Parathyroid adenoma (tissue), 2 donors: ENCODE results near the gene COL23A1.

Experiments used
- H2AFZ ChIP-seq: fragments of 300-600 bp; sonication (generic); one replicate; pipeline ENCODE4 v1.7.0; 2017; ENCODE audit warnings: antibody characterized with exemption, mild to moderate bottlenecking
- H3K27ac ChIP-seq: fragments of 300-600 bp; sonication (generic); one replicate; pipeline ENCODE4 v1.7.0; 2017
- H3K27me3 ChIP-seq: fragments of 300-600 bp; sonication (generic); one replicate; pipeline ENCODE4 v1.7.0; 2017; ENCODE audit warnings: low read length; ENCODE audit not compliant: control insufficient read depth, insufficient read depth
- H3K36me3 ChIP-seq: fragments of 300-600 bp; sonication (generic); one replicate; pipeline ENCODE4 v1.7.0; 2017; ENCODE audit warnings: low read length; ENCODE audit not compliant: control insufficient read depth, insufficient read depth
- H3K4me1 ChIP-seq: fragments of 300-600 bp; sonication (generic); one replicate; pipeline ENCODE4 v1.7.0; 2017; ENCODE audit warnings: control low read depth
- H3K4me2 ChIP-seq: fragments of 300-600 bp; sonication (generic); one replicate; pipeline ENCODE4 v1.7.0; 2017; ENCODE audit warnings: low read length
- H3K4me3 ChIP-seq: fragments of 300-600 bp; sonication (generic); one replicate; pipeline ENCODE4 v1.7.0; 2017; ENCODE audit warnings: low read depth, low read length
- H3K79me2 ChIP-seq: fragments of 300-600 bp; sonication (generic); one replicate; pipeline ENCODE4 v1.7.0; 2017; ENCODE audit warnings: control low read depth
- H3K9ac ChIP-seq: fragments of 300-600 bp; sonication (generic); one replicate; pipeline ENCODE4 v1.7.0; 2017; ENCODE audit warnings: mild to moderate bottlenecking
- H3K9me3 ChIP-seq: fragments of 300-600 bp; sonication (generic); one replicate; pipeline ENCODE4 v1.7.0; 2017; ENCODE audit warnings: low read length; ENCODE audit not compliant: control insufficient read depth
- TF ChIP-seq, protein P1 (sequence below): fragments of 300-600 bp; sonication (generic); IDR thresholded peaks from one replicate; pipeline ENCODE4 v1.7.0; 2017; ENCODE audit warnings: antibody characterized with exemption, mild to moderate bottlenecking
- donor health status: primary hyperparathyroidism.

Gene COL23A1

DNA sequence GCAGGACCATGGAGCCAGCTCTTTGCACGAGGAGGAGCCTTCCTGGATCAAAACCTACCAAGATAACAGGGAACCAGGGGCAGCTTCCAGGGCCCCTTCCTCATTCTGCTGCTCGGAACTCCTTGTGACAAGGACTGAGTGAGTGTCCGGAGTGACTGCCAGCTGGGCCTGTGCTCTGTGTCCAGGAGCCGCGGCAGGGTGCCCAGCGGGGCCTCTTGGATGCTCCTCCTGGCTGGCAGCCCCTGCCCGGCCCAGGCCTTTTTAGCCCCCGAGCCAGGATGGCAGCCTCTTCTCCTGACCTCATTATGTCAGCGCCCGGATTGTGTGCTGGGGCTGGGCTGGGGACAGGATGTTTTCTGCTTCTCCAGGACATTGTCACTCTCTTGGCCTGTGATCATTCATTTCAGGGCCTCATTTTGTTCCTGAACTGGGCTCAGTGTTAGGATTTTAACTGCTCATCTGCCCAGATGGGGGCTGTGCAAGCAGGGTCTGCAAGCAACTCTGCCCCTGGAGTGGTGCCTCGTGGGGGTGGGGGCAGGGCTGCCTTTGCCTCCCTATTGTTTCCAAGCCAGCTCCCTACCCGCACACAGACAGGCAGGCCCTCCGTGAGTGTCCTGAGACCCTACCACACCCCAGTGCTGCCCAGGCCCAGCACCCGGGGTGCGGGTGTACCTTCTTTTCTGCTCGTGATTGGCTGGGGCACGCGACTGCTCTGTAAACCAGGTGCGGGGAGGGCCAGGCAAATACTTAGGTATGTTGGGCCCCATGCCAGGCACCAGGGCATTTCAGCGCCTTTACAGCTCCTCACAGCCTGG is 161.6 kb downstream of the COL23A1 start:
- Histone ChIP-seq H3K36me3 (no peaks in the 10 kb centered on the region), H3K27me3 (no peaks in the 10 kb centered on the region), H3K27ac (peak overlapping the region; percentile 57), H3K4me3 (no peak overlapping the region), H3K9ac (no peak overlapping the region), H3K9me3 (no peaks in the 10 kb centered on the region), H3K4me2 (no peak overlapping the region), H3K4me1 (peaks cover 19% of the 10 kb centered on the region), H2AFZ (peak overlapping the region; percentile 80), H3K79me2 (no peaks in the 10 kb centered on the region)
- TF ChIP-seq, protein P1, sequence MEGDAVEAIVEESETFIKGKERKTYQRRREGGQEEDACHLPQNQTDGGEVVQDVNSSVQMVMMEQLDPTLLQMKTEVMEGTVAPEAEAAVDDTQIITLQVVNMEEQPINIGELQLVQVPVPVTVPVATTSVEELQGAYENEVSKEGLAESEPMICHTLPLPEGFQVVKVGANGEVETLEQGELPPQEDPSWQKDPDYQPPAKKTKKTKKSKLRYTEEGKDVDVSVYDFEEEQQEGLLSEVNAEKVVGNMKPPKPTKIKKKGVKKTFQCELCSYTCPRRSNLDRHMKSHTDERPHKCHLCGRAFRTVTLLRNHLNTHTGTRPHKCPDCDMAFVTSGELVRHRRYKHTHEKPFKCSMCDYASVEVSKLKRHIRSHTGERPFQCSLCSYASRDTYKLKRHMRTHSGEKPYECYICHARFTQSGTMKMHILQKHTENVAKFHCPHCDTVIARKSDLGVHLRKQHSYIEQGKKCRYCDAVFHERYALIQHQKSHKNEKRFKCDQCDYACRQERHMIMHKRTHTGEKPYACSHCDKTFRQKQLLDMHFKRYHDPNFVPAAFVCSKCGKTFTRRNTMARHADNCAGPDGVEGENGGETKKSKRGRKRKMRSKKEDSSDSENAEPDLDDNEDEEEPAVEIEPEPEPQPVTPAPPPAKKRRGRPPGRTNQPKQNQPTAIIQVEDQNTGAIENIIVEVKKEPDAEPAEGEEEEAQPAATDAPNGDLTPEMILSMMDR, result no peak

DNA sequence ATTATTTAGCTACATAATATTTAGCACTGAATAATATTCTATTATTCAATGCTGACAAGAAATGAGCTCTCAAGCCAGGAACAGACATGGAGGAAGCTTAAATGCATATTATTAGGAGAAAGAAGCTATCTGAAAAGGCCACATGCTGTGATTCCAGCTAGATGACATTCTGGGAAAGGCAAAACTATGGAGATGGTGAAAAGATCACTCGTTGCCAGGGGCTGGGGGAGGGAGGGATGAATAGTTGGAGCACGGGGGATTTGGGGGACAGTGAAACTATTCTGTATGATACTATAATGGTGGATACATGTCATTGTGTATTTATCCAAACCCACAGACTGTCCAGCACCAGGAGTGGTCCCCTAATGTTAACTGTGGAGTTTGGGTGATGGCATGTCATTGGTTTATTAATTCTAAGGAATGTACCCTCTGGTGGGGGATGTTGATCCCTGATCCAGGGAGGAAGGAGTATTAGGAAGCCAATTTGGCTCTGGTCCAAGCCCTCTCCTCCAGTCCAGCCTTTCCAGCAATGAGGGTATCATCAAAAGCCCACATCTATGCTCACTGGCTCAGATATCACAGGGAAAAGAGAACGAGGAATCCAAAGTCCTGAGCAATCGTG is 162.5 kb downstream of the COL23A1 start:
- no peak overlapping the region for H3K4me2 ChIP-seq
- H3K79me2 ChIP-seq, result no peaks in the 10 kb centered on the region
- peaks cover 19% of the 10 kb centered on the region for H3K4me1 ChIP-seq
- TF ChIP-seq, protein P1, result no peak
- no peak overlapping the region for H3K4me3 ChIP-seq
- H3K9me3 ChIP-seq, result no peaks in the 10 kb centered on the region
- peak overlapping the region; percentile 57 for H3K27ac ChIP-seq
- H3K36me3 ChIP-seq, result no peaks in the 10 kb centered on the region
- no peaks in the 10 kb centered on the region for H3K27me3 ChIP-seq
- no peak overlapping the region for H3K9ac ChIP-seq
- H2AFZ ChIP-seq, result peak overlapping the region; percentile 80

DNA sequence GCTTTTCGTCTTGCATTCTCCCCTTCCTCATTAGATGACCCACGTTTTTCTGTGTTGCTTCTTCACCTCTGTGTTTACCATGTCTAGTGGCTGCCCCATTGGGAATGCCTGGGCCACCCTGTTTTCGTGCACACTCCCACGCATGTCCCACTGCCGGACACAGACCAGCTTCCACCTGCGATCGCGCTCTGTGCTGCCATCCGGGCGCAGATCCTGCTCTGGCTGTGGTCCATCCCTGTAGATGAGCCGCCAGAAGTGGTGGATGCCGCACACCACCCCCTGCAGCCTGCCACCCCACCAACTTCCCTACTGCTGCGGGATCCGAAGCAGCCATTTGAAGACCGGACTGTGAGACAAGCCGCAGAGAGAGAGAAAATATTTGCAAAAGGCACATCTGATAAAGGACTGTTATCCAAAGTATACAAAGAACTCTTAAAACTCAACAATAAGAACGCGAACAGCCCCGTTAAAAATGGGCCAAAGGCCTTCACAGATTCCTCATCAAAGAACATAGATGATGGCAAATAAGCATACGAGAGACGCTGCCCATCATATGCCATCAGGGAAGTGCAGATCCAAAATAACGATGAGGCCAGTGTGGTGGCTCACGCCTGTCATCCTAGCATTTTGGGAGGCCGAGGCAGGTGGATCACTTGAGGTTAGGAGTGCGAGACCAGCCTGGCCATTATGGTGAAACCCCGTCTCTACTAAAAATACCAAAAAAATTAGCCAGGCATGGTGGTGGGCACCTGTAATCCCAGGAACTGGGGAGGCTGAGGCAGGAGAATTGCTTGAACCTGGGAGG is 163.7 kb downstream of the COL23A1 start:
- Histone ChIP-seq H3K36me3 (no peaks in the 10 kb centered on the region), H3K9me3 (no peaks in the 10 kb centered on the region), H3K4me3 (no peak overlapping the region), H3K4me1 (peaks cover 19% of the 10 kb centered on the region), H2AFZ (no peak overlapping the region), H3K27me3 (no peaks in the 10 kb centered on the region), H3K4me2 (no peak overlapping the region), H3K79me2 (no peaks in the 10 kb centered on the region), H3K9ac (no peak overlapping the region), H3K27ac (no peak overlapping the region)
- TF ChIP-seq, protein P1, result no peak

DNA sequence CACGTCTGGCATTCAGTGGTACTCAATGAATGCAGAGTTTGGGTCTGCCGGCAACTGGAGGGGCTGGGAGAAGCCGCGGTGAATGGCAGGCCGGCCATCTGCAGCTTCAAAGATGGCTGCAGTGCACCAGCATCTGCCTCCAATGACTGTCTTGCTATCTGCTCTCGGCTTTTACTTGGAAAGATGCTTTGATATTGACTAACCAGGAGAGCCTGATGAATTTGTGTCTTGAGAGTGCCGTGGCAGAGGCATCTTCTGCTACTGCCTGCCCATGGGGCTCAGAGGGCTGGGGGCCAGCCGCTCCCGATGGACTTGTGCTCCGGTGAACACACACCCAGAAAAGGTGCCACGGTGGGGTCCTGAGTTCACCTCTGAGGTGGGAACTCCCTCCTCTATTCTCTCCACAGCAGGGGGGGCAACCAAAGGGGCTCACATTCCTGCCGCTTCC is 164.5 kb downstream of the COL23A1 start:
- Histone ChIP-seq H3K9ac (no peak overlapping the region), H3K79me2 (no peaks in the 10 kb centered on the region), H3K27ac (no peak overlapping the region), H3K27me3 (no peaks in the 10 kb centered on the region), H3K36me3 (no peaks in the 10 kb centered on the region), H3K4me2 (no peak overlapping the region), H3K4me3 (no peak overlapping the region), H3K9me3 (no peaks in the 10 kb centered on the region), H2AFZ (no peak overlapping the region), H3K4me1 (peaks cover 19% of the 10 kb centered on the region)
- TF ChIP-seq, protein P1, result no peak
